ENCODE results near the gene CDC42BPA. TPM values are rescaled to one million over a fixed set of nuclear protein-coding genes. Genes with fewer than 3 reads are reported as not detected.

The CDC42BPA gene
- total and polyA plus RNA-seq, 2 of the 13 experiments (the other 11 are each of a cell fraction or from before 2014, with no cell fraction given) = 6.5 to 16.0 TPM

DNA sequence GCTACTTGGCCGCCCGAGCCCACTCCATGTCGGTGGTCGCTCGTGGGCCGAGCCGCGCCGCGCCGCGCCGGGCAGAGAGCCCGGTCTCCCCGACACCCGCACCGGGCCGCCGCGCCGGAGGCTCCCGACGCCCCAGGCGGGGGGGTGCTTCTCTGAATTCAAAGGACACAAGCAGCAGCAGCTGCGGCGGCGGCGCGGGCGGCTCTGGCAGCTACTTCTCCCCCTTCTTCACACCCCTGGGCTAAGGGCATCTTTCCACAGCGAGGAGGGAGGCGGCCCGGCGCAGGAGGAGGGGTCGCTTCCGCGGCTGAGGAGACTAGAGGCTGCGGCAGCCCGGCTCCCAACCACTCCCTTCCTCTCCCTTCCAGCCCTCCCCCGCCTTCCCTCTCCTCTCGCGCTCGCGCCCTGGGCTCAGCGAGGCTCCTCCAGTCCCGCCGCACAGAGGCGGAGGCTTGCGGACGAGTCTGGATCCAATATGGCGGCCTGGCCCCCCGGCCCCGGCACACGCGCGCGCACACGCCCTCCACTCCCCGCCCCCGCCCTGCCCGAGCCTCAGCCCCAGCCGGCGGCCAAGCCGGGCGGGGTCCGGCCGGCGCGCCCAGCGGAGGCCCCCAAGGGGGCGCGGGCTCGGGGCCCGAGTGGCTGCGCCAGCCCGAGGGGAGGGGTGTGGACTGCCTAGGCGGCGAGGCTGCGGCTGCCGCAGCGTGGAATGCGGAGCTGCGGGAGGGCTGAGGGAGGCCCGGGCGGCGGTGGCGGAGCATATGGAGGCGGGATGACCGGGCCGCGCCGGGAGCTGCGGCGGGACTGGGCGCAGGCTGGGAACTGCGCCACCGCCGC is at the start of gene CDC42BPA (continued):
- TF ChIP-seq, protein P1, sequence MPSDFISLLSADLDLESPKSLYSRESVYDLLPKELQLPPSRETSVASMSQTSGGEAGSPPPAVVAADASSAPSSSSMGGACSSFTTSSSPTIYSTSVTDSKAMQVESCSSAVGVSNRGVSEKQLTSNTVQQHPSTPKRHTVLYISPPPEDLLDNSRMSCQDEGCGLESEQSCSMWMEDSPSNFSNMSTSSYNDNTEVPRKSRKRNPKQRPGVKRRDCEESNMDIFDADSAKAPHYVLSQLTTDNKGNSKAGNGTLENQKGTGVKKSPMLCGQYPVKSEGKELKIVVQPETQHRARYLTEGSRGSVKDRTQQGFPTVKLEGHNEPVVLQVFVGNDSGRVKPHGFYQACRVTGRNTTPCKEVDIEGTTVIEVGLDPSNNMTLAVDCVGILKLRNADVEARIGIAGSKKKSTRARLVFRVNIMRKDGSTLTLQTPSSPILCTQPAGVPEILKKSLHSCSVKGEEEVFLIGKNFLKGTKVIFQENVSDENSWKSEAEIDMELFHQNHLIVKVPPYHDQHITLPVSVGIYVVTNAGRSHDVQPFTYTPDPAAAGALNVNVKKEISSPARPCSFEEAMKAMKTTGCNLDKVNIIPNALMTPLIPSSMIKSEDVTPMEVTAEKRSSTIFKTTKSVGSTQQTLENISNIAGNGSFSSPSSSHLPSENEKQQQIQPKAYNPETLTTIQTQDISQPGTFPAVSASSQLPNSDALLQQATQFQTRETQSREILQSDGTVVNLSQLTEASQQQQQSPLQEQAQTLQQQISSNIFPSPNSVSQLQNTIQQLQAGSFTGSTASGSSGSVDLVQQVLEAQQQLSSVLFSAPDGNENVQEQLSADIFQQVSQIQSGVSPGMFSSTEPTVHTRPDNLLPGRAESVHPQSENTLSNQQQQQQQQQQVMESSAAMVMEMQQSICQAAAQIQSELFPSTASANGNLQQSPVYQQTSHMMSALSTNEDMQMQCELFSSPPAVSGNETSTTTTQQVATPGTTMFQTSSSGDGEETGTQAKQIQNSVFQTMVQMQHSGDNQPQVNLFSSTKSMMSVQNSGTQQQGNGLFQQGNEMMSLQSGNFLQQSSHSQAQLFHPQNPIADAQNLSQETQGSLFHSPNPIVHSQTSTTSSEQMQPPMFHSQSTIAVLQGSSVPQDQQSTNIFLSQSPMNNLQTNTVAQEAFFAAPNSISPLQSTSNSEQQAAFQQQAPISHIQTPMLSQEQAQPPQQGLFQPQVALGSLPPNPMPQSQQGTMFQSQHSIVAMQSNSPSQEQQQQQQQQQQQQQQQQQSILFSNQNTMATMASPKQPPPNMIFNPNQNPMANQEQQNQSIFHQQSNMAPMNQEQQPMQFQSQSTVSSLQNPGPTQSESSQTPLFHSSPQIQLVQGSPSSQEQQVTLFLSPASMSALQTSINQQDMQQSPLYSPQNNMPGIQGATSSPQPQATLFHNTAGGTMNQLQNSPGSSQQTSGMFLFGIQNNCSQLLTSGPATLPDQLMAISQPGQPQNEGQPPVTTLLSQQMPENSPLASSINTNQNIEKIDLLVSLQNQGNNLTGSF (CRISPR knock-in tag; IDR thresholded peaks at IDR 0.05) = no peak
- TF ChIP-seq, protein P2, sequence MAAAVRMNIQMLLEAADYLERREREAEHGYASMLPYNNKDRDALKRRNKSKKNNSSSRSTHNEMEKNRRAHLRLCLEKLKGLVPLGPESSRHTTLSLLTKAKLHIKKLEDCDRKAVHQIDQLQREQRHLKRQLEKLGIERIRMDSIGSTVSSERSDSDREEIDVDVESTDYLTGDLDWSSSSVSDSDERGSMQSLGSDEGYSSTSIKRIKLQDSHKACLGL (CRISPR knock-in tag; IDR thresholded peaks at IDR 0.05) = no peak
- TF ChIP-seq, protein P3, sequence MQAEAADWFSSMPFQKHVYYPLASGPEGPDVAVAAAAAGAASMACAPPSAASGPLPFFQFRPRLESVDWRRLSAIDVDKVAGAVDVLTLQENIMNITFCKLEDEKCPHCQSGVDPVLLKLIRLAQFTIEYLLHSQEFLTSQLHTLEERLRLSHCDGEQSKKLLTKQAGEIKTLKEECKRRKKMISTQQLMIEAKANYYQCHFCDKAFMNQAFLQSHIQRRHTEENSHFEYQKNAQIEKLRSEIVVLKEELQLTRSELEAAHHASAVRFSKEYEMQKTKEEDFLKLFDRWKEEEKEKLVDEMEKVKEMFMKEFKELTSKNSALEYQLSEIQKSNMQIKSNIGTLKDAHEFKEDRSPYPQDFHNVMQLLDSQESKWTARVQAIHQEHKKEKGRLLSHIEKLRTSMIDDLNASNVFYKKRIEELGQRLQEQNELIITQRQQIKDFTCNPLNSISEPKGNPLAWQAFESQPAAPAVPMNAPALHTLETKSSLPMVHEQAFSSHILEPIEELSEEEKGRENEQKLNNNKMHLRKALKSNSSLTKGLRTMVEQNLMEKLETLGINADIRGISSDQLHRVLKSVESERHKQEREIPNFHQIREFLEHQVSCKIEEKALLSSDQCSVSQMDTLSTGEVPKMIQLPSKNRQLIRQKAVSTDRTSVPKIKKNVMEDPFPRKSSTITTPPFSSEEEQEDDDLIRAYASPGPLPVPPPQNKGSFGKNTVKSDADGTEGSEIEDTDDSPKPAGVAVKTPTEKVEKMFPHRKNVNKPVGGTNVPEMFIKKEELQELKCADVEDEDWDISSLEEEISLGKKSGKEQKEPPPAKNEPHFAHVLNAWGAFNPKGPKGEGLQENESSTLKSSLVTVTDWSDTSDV (CRISPR knock-in tag; IDR thresholded peaks at IDR 0.05) = no peak
- TF ChIP-seq MTF1 (CRISPR knock-in tag; IDR thresholded peaks at IDR 0.05) = no peak
- TF ChIP-seq, protein P4, sequence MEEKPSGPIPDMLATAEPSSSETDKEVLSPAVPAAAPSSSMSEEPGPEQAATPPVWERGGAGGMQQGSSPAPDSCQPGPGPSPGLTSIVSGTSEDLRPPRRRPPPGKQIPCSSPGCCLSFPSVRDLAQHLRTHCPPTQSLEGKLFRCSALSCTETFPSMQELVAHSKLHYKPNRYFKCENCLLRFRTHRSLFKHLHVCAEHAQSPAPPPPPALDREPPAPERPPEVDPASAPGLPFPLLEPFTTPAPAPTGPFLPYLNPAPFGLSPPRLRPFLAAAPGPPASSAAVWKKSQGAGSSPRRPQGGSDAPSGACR (CRISPR knock-in tag; IDR thresholded peaks at IDR 0.05) = no peak
- TF ChIP-seq RFX3 (CRISPR knock-in tag; IDR thresholded peaks at IDR 0.05) = no peak; the same call in 1 of the 2 replicates
- TF ChIP-seq CCDC6 (CRISPR knock-in tag; IDR thresholded peaks at IDR 0.05) = peak; percentile 55; the same call in 1 of the 2 replicates
- no peak; the same call in 1 of the 2 replicates for TF ChIP-seq ZNF780A (CRISPR knock-in tag; IDR thresholded peaks at IDR 0.05)
- TF ChIP-seq, protein P5, sequence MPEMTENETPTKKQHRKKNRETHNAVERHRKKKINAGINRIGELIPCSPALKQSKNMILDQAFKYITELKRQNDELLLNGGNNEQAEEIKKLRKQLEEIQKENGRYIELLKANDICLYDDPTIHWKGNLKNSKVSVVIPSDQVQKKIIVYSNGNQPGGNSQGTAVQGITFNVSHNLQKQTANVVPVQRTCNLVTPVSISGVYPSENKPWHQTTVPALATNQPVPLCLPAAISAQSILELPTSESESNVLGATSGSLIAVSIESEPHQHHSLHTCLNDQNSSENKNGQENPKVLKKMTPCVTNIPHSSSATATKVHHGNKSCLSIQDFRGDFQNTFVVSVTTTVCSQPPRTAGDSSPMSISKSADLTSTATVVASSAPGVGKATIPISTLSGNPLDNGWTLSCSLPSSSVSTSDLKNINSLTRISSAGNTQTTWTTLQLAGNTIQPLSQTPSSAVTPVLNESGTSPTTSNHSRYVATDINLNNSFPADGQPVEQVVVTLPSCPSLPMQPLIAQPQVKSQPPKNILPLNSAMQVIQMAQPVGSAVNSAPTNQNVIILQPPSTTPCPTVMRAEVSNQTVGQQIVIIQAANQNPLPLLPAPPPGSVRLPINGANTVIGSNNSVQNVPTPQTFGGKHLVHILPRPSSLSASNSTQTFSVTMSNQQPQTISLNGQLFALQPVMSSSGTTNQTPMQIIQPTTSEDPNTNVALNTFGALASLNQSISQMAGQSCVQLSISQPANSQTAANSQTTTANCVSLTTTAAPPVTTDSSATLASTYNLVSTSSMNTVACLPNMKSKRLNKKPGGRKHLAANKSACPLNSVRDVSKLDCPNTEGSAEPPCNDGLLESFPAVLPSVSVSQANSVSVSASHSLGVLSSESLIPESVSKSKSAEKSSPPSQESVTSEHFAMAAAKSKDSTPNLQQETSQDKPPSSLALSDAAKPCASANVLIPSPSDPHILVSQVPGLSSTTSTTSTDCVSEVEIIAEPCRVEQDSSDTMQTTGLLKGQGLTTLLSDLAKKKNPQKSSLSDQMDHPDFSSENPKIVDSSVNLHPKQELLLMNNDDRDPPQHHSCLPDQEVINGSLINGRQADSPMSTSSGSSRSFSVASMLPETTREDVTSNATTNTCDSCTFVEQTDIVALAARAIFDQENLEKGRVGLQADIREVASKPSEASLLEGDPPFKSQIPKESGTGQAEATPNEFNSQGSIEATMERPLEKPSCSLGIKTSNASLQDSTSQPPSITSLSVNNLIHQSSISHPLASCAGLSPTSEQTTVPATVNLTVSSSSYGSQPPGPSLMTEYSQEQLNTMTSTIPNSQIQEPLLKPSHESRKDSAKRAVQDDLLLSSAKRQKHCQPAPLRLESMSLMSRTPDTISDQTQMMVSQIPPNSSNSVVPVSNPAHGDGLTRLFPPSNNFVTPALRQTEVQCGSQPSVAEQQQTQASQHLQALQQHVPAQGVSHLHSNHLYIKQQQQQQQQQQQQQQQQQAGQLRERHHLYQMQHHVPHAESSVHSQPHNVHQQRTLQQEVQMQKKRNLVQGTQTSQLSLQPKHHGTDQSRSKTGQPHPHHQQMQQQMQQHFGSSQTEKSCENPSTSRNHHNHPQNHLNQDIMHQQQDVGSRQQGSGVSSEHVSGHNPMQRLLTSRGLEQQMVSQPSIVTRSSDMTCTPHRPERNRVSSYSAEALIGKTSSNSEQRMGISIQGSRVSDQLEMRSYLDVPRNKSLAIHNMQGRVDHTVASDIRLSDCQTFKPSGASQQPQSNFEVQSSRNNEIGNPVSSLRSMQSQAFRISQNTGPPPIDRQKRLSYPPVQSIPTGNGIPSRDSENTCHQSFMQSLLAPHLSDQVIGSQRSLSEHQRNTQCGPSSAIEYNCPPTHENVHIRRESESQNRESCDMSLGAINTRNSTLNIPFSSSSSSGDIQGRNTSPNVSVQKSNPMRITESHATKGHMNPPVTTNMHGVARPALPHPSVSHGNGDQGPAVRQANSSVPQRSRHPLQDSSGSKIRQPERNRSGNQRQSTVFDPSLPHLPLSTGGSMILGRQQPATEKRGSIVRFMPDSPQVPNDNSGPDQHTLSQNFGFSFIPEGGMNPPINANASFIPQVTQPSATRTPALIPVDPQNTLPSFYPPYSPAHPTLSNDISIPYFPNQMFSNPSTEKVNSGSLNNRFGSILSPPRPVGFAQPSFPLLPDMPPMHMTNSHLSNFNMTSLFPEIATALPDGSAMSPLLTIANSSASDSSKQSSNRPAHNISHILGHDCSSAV (CRISPR knock-in tag; IDR thresholded peaks at IDR 0.05; ENCODE audit: borderline replicate concordance) = no peak
- no peak for TF ChIP-seq NBN (conservative IDR thresholded peaks at IDR 0.05)
